Esophagus muscularis mucosa (tissue), 4 donors: ENCODE results near the gene IL17RD. TPM values are rescaled to one million over a fixed set of nuclear protein-coding genes. Genes with fewer than 3 reads are reported as not detected.

Source experiments
- DNase-seq: peaks from one replicate; pipeline ENCODE4 v3.0.0-alpha.2; 2017; ENCODE audit errors: extremely low spot score
- H3K27ac ChIP-seq, 4 donors: fragments of 200-600 bp; sonication (generic); replicated peaks in 1 of 4; 1 replicate in 3 of 4; 2 replicates in 1 of 4; pipeline ENCODE4 v1.5.1; 2016 to 2019; ENCODE audit warnings: mild to moderate bottlenecking in 1 of 4
- H3K27me3 ChIP-seq, 4 donors: fragments of 200-600 bp; sonication (generic); one replicate each; pipeline versions ENCODE4 v1.5.1 to v1.6.0; 2016 to 2019
- H3K36me3 ChIP-seq, 4 donors: fragments of 200-600 bp; sonication (generic); one replicate each; pipeline ENCODE4 v1.5.1; 2016 to 2019
- H3K4me1 ChIP-seq, 4 donors: fragments of 200-600 bp; sonication (generic); one replicate each; pipeline ENCODE4 v1.5.1; 2016 to 2019
- H3K4me3 ChIP-seq, 4 donors: fragments of 200-600 bp; sonication (generic); 1 replicate in 2 of 4; 2 replicates in 2 of 4; pipeline ENCODE4 v1.5.1; 2016 to 2019; ENCODE audit warnings: mild to moderate bottlenecking in 4 of 4, moderate library complexity in 1 of 4
- H3K9me3 ChIP-seq, 4 donors: fragments of 200-600 bp; sonication (generic); 1 replicate in 3 of 4; 2 replicates in 1 of 4; pipeline ENCODE4 v1.5.1; 2016 to 2019
- CTCF ChIP-seq, 3 experiments: fragments of 200-600 bp in 2 of 3; fragments of 450-650 bp in 1 of 3; sonication (generic) in 2 of 3; IDR thresholded peaks; one replicate each; pipeline ENCODE4 v1.5.1; 2017 to 2019; ENCODE audit warnings: antibody characterized with exemption in 3 of 3, mild to moderate bottlenecking in 2 of 3, moderate library complexity in 1 of 3
- EP300 ChIP-seq: sonication (generic); formaldehyde crosslinking; IDR thresholded peaks from one replicate; pipeline ENCODE4 v1.6.1; 2017; ENCODE audit warnings: antibody characterized with exemption
- POLR2A ChIP-seq: fragments of 450-650 bp; IDR thresholded peaks from one replicate; pipeline ENCODE4 v1.6.1; 2017; ENCODE audit warnings: antibody characterized with exemption, moderate library complexity, mild to moderate bottlenecking, low read depth
- POLR2AphosphoS5 ChIP-seq, 2 donors: sonication (generic); formaldehyde crosslinking; IDR thresholded peaks; one replicate each; pipeline ENCODE4 v1.6.1; 2017; ENCODE audit warnings: antibody characterized with exemption in 2 of 2
- WGBS: methylation state at CpG from one replicate; pipeline ENCODE4 v1.1.5; 2018; 5-methylcytosine and 5-hydroxymethylcytosine counted together
- intact Hi-C: fragments of 100-400 bp; cut with DNase I; formaldehyde crosslinking; loops from one replicate; pipeline ENCODE4 v1.15.1; 2023
- total RNA-seq, 4 donors: library from RNA; depleted of rRNA; stranded (reverse); fragments of >200 nt; gene quantifications; one replicate each; pipeline versions ENCODE4 v1.1.0 to v1.2.1, GENCODE V29; 2016

IL17RD gene
- total RNA-seq, 4 donors from 2014 or later: 6.1 to 13.2 (median 9.5) TPM

DNA sequence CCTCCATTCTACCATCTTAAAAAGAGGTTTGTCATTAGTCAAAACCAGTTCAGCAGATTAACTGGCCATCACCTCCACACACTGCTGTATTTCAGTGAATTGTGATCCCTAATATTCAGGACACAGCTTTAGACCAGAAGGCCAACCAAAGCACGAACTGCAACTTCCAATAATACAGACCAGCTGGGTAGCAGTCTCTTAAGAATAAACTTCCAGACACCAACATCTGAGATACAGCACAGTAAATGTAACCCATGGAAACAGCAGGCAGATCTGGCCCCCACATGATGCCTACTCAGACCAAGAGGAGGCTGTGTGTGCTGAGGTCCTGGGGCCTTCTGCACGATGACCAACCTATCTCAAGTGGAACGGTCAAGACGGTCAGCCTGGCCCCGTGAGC is 69.8 kb downstream of the IL17RD start:
- H3K27me3 ChIP-seq: no peaks in the 10 kb centered on the region
- whole genome bisulfite sequencing: 86% methylated on average over 5 of the region's 5 CpGs
- H3K4me3 ChIP-seq: no peak overlapping the region
- no peaks in the 10 kb centered on the region for H3K9me3 ChIP-seq
- TF ChIP-seq CTCF (IDR thresholded peaks at IDR 0.05) (no peak), EP300 (no peak), POLR2A (no peak), POLR2AphosphoS5 (IDR thresholded peaks at IDR 0.05) (no peak)
- H3K27ac ChIP-seq: no peak overlapping the region
- peaks cover 0 to 24% (median 12%) of the 10 kb centered on the region in 4 donors for H3K36me3 ChIP-seq
- peaks cover 0 to 12% (median 6%) of the 10 kb centered on the region in 4 donors for H3K4me1 ChIP-seq
- intact Hi-C loops: loop anchor here (10.0 kb wide), 1 partner anchor 391 kb away; no protein-coding TSS in a partner anchor
- DNase-seq: no peak

GRCh38 chr3:57094575-57094974 is 70.6 kb downstream of the IL17RD start:
- Histone ChIP-seq H3K27me3 (no peaks in the 10 kb centered on the region), H3K36me3 (peaks cover 0 to 24% (median 12%) of the 10 kb centered on the region in 4 donors), H3K4me1 (peaks cover 0 to 12% (median 4%) of the 10 kb centered on the region in 4 donors), H3K4me3 (no peak overlapping the region), H3K27ac (peak overlapping the region in 2 of 4 donors; percentile 3 to 6), H3K9me3 (no peaks in the 10 kb centered on the region)
- no peak for TF ChIP-seq POLR2A
- no peak for TF ChIP-seq EP300
- no peak for TF ChIP-seq POLR2AphosphoS5 (IDR thresholded peaks at IDR 0.05)
- no peak for TF ChIP-seq CTCF (IDR thresholded peaks at IDR 0.05)
- DNase-seq: no peak
- intact Hi-C loops: loop anchor here (10.0 kb wide), 1 partner anchor 390 kb away; no protein-coding TSS in a partner anchor
- 52% methylated on average over 4 of the region's 4 CpGs for WGBS

DNA sequence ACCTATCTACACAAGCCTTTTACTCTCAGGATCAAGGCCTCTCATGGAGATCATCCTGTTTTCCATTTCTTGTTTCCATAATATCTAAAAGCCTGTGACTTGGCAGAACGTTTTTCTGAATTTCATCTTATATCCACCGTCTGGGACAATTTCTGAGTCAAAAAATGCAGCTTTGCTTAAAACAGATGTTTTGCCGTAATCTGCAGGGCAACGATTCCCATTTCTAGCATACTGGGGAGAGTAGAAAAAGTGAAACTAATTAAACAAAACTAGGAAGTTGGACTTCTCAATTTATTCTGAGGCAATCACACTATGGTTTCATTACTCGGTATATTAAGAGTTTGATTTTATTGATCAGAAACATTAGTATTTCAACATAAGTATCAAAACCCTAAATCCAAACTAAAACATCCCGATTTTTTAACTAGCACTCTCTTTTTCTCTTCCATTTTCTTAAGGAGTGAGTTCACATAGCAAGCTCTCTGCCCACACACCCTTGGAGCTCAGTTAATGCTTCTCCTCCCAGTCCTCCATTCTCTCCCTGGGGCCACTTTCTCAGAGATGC is 71.1 kb downstream of the IL17RD start:
- TF ChIP-seq POLR2A (no peak), POLR2AphosphoS5 (IDR thresholded peaks at IDR 0.05) (no peak)
- H3K27me3 ChIP-seq: no peaks in the 10 kb centered on the region
- intact Hi-C loops: loop anchor here (10.0 kb wide), 1 partner anchor 389 kb away; no protein-coding TSS in a partner anchor
- peaks cover 0 to 24% (median 12%) of the 10 kb centered on the region in 4 donors for H3K36me3 ChIP-seq
- peak overlapping the region in 2 of 4 donors; percentile 3 to 6 for H3K27ac ChIP-seq
- no peaks in the 10 kb centered on the region for H3K9me3 ChIP-seq
- H3K4me1 ChIP-seq: peaks cover 0 to 12% (median 4%) of the 10 kb centered on the region in 4 donors
- WGBS: 68% methylated on average over 6 of the region's 6 CpGs
- no peak for DNase-seq
- no peak overlapping the region for H3K4me3 ChIP-seq

DNA sequence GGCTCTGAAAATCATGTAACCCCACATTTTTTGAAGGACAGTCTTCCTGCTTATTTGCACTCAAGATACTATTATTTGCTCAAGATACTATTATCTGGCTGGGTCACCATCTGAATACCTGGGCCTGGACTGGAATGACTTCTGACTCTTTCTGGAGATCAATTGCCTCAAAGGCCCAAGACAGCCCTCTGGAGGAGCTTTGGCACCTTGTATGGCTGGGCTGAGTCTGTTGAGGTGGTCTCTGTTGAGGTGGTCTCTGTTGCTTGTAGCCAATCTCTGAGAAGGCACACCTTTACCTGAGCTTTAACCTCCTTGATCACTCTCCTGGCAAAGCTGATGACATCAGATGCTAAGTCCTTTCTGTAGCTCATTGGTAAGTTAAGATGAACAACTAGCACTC is 71.7 kb downstream of the IL17RD start:
- Histone ChIP-seq H3K4me1 (peaks cover 0 to 12% (median 4%) of the 10 kb centered on the region in 4 donors), H3K36me3 (peaks cover 0 to 24% (median 12%) of the 10 kb centered on the region in 4 donors), H3K9me3 (no peaks in the 10 kb centered on the region), H3K27me3 (no peaks in the 10 kb centered on the region), H3K4me3 (no peak overlapping the region), H3K27ac (no peak overlapping the region)
- TF ChIP-seq POLR2AphosphoS5 (IDR thresholded peaks at IDR 0.05): no peak
- no peak for TF ChIP-seq POLR2A
- no peak for DNase-seq
- intact Hi-C loops: loop anchor here (10.0 kb wide), 1 partner anchor 389 kb away; no protein-coding TSS in a partner anchor

DNA sequence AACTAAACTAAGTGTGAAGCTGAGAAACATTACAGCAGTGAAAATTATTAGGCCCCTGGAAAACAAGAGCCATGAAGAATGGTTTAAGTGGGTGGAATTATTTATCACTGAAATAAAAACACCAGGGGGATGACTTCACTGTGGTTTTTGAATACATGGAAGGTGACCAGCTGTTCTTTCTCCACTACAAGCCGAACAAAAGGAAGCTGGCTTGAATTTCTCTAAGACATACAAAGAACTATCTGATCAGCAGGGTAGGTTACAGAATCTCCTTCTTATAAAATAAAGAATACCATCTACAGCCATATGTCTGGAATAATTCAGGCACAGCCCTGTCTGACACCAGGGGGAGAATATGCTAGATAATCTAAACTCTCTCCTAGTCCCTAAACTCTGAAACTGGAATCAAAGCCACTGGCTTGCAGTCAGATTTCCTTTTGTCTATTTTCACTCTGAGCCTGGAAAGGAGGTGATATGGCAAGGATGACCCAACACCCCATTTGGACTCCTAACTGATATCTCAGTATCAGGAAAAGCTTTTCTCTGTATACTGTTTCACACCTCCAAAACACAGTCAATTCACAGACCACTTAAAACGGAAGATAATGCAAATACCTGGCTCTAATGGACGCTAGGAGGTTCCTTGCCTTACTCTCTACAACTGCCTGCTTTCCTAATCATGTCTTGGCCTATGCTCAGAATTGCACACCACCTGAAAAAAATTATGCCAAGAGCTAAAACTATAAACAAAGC is 73.5 kb downstream of the IL17RD start:
- no peaks in the 10 kb centered on the region for H3K27me3 ChIP-seq
- no peak overlapping the region for H3K4me3 ChIP-seq
- TF ChIP-seq CTCF (IDR thresholded peaks at IDR 0.05) (no peak), POLR2A (no peak), EP300 (no peak), POLR2AphosphoS5 (IDR thresholded peaks at IDR 0.05) (no peak)
- intact Hi-C loops: loop anchor here (10.0 kb wide), 1 partner anchor 387 kb away; no protein-coding TSS in a partner anchor
- whole genome bisulfite sequencing: 77% methylated on average over 3 of the region's 3 CpGs
- H3K36me3 ChIP-seq: peaks cover 0 to 8% (median 5%) of the 10 kb centered on the region in 4 donors
- peak overlapping the region in 2 of 4 donors; percentile 34 to 38 for H3K27ac ChIP-seq
- DNase-seq: no peak
- peaks cover 0 to 12% (median 4%) of the 10 kb centered on the region in 4 donors for H3K4me1 ChIP-seq
- H3K9me3 ChIP-seq: no peaks in the 10 kb centered on the region
